Omental fat pad (tissue), 4 donors: ENCODE data around the gene KCNJ15. TPM values are rescaled to one million over a fixed set of nuclear protein-coding genes. Genes with fewer than 3 reads are reported as not detected.

Source experiments
- ATAC-seq: fragments of 150-250 bp; one replicate; pipeline ENCODE4 v1.9.1; 2016; ENCODE audit warnings: mild to moderate bottlenecking, moderate library complexity; ENCODE audit not compliant: low FRiP score
- DNase-seq: peaks from one replicate; pipeline ENCODE4 v3.0.0-alpha.2; 2019; ENCODE audit warnings: low spot score
- total RNA-seq, 4 donors: library from RNA; depleted of rRNA; stranded (reverse); fragments of >200 nt; gene quantifications; one replicate each; pipeline ENCODE4 v1.1.0, GENCODE V29; 2016
- TF ChIP-seq, protein P1 (sequence below), 3 donors: fragments of 450-650 bp; IDR thresholded peaks; one replicate each; pipeline ENCODE4 v1.5.1; 2016 to 2017; ENCODE audit warnings: antibody characterized with exemption in 3 of 3, mild to moderate bottlenecking in 3 of 3, moderate library complexity in 2 of 3

Gene KCNJ15
- total RNA-seq, 4 donors from 2014 or later = 1.2 to 12.1 (median 2.7) TPM

DNA sequence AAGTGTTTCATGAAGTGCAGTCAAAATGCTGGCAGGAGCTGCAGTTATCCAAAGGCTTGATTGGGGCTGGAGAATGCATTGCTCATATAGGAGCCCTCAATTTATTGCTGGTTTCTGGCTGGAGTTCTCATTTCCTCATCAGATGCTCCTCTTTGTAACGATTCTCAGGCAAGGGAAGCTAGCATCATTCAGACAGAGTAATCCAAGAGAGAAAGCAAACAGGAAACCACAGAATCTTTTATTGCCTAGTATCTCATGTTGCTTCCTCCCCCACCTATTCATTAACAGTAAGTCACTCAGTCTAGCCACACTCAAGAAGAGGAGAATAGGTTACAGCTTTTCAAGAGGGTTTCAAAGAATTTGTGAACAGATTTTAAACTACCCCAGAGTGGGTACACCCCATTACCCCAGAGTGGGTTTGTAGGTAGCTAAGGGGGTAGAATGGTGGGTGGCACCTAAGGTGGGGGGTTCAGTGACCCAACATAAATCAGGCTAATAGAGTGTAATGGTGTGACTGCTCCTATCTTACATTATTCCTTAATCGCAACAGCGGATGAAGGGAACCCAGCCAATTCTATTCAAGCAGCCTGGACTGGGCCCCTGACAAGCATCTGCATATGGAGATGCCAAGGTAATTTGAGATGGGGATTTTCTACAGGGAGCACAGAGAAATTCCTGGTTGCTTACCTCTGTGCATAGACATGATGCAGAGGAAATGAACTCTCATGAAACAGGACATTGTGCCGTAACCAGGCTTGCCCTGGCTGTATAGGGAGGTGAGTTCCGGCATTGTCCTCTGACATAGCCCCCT is 67.1 kb downstream of the KCNJ15 start:
- TF ChIP-seq, protein P1, sequence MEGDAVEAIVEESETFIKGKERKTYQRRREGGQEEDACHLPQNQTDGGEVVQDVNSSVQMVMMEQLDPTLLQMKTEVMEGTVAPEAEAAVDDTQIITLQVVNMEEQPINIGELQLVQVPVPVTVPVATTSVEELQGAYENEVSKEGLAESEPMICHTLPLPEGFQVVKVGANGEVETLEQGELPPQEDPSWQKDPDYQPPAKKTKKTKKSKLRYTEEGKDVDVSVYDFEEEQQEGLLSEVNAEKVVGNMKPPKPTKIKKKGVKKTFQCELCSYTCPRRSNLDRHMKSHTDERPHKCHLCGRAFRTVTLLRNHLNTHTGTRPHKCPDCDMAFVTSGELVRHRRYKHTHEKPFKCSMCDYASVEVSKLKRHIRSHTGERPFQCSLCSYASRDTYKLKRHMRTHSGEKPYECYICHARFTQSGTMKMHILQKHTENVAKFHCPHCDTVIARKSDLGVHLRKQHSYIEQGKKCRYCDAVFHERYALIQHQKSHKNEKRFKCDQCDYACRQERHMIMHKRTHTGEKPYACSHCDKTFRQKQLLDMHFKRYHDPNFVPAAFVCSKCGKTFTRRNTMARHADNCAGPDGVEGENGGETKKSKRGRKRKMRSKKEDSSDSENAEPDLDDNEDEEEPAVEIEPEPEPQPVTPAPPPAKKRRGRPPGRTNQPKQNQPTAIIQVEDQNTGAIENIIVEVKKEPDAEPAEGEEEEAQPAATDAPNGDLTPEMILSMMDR (IDR thresholded peaks at IDR 0.05) = no peak
- no peak for DNase-seq
- ATAC-seq = no peak

DNA sequence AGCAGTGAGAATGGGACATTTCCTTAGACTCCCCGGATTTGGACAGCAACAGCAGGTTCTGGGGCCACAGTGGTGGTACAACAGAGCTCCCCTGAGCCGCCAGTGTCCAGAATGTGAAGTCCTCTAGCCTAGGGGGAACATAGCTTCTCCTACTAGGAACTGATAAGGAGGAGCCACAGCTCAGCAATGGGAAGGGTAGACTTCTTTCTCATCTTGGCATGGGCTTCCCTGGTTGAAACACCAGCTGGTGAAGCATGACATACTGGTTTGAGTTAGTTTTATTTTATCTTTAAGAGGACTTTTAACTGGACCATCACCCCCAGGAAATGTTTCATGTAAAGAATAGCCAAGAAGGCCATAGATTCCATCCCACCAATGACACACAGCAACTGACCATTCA is 68.4 kb downstream of the KCNJ15 start:
- TF ChIP-seq, protein P1 (IDR thresholded peaks at IDR 0.05) = no peak
- ATAC-seq = no peak
- DNase-seq = no peak

DNA sequence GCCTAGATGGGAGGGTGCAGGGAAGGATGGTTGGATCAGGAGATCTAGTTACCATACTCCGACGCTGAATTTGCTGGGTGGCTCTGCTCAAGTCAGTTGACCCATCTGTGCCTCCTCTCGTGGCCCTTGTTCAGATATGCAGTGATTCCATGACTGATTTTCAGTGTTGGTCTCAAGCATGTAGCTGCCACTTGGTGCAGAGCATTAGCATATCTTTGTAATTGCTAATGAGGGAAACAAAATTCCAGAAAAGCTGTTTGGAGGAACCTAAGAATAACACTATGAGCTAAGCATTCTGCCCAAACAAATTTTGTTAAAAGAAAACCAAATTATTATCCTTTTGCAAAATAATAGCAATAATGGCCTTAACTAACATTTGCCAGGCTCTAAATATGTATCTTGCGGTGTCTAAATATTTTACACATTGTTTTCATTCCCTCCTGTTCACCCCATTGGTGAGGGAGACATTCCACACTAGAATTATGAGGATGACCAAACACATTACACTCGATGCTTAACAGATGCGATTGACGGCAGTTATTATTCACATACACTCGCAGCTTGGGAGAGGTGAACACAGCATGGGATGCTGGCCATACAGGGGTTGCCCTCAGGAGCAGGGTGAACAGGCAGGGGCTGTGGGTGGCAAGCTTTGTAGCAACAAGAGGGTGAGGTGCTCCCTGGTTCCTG is 69.1 kb downstream of the KCNJ15 start:
- TF ChIP-seq, protein P1 (IDR thresholded peaks at IDR 0.05) = no peak
- no peak for ATAC-seq
- no peak for DNase-seq

DNA sequence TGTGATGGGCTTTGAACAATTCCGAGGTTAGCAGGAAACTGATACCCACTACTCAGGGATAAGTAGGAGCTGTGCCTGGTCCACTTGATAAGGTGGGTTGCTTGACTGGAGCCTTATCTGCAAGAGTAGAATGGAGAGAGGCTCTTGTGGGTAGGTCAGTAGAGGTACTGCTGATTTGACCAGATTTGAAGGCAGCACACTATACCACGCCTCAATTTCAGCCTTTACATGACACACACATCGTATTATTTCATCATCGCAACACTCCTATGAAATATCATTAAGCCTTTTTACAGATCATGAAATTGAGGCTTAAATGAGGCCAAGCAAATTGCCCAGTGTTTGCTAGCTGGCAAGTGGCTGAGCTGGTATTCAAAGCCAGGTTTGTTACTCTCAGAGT is 69.6 kb downstream of the KCNJ15 start:
- DNase-seq = no peak
- TF ChIP-seq, protein P1 (IDR thresholded peaks at IDR 0.05) = no peak
- no peak for ATAC-seq

DNA sequence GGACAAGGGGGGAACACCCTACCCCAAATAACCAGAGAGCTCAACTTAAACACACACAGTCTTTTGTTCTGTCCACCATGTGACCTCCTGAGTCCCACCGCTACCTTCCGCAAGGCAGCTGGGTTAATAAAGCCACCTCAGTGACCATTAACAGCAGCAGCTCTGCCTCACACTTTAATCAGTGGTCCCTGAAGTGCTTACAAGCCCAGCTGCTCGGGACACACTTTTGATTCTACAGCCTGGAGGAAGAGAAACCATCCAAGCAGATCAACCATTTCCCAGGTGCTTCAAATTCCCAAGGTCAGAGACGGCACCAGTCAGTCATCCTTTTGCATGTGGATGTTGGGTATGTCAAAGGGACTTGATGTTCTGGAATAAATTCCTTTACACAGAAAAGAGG is 70.1 kb downstream of the KCNJ15 start:
- DNase-seq (no peak), ATAC-seq (no peak)
- TF ChIP-seq, protein P1 (IDR thresholded peaks at IDR 0.05) = no peak

DNA sequence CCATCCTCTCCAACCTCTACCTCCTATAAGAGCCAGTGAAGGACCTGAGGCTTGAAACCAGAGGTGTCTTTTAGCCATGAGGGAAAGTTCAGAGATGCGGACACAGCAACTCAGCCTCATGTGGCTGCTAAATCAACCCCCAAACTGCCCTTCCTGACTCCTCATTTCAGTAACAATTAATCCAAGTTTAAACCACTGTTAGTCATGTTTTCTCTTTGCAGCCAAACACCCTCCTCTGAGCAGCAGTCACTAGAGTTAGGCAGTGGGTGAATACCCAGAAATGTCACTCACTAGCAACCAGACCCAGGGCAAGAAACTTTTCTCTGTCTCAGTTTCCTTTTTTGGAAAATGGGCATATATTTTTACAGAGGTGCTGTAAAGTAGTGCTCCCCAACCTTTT is 71.2 kb downstream of the KCNJ15 start:
- DNase-seq (no peak), ATAC-seq (no peak)
- TF ChIP-seq, protein P1 (IDR thresholded peaks at IDR 0.05) = no peak
